22Rv1 (cell line): ENCODE results near the gene SPINT2.

Experiments used
- H3K27ac ChIP-seq: fragments of 450-650 bp; 2 replicates; pipeline ENCODE4 v1.5.1; 2017
- CTCF ChIP-seq: fragments of 450-650 bp; IDR thresholded peaks from 2 replicates; pipeline ENCODE4 v1.5.1; 2017; ENCODE audit warnings: mild to moderate bottlenecking
- ZFX ChIP-seq: fragments of 450-650 bp; IDR thresholded peaks from 2 replicates; pipeline ENCODE4 v1.6.1; 2017; ENCODE audit warnings: antibody characterized with exemption, borderline replicate concordance

SPINT2 gene

GRCh38 chr19:38265921-38266429 lies 1.6 kb downstream of the SPINT2 start:
- peak overlapping the region; percentile 93 for H3K27ac ChIP-seq
- TF ChIP-seq CTCF (no peak), ZFX (no peak)

GRCh38 chr19:38266981-38267597 lies 2.7 kb downstream of the SPINT2 start:
- TF ChIP-seq ZFX (no peak), CTCF (no peak)
- H3K27ac ChIP-seq, result peak overlapping the region; percentile 93

GRCh38 chr19:38267761-38268483 lies 3.5 kb downstream of the SPINT2 start:
- peak overlapping the region; percentile 93 for H3K27ac ChIP-seq
- no peak for TF ChIP-seq ZFX
- TF ChIP-seq CTCF, result no peak

GRCh38 chr19:38268539-38268938 lies 4.2 kb downstream of the SPINT2 start:
- no peak for TF ChIP-seq ZFX
- no peak for TF ChIP-seq CTCF
- H3K27ac ChIP-seq, result peak overlapping the region; percentile 93

- peak overlapping the region; percentile 93 for H3K27ac ChIP-seq
- no peak for TF ChIP-seq ZFX
- TF ChIP-seq CTCF, result no peak
These were observed 6.3 kb downstream of the SPINT2 start for GRCh38 chr19:38270587-38271167.

GRCh38 chr19:38273499-38273898 lies 9.1 kb downstream of the SPINT2 start:
- TF ChIP-seq CTCF, result no peak
- no peak for TF ChIP-seq ZFX
- peak overlapping the region; percentile 93 for H3K27ac ChIP-seq

GRCh38 chr19:38274739-38275138 lies 10.4 kb downstream of the SPINT2 start:
- no peak for TF ChIP-seq ZFX
- peak overlapping the region; percentile 93 for H3K27ac ChIP-seq
